Stimulated activated naive CD8-positive, alpha-beta T cell treated with anti-CD3 and anti-CD28 coated beads, Interleukin-15, amount 100 ng/mL, for 72 hours (primary cell): ENCODE data around the gene ANKRD37.

Experiments used
- ATAC-seq: fragments of 150-1000 bp; cut with Tn5 transposase; 2 replicates; pipeline ENCODE4 v1.10.0; 2021; ENCODE audit warnings: mild to moderate bottlenecking, moderate library complexity
- DNase-seq, 2 donors: peaks; one replicate each; pipeline ENCODE4 v3.0.0; 2021 to 2022
- H3K27ac Mint-ChIP-seq, 2 donors: one replicate each; pipeline ENCODE4 v1.8.0; 2022; ENCODE audit warnings: mild to moderate bottlenecking in 2 of 2, mixed read lengths in 2 of 2, moderate library complexity in 2 of 2
- H3K27me3 Mint-ChIP-seq: one replicate; pipeline ENCODE4 v1.8.0; 2022; ENCODE audit warnings: mixed read lengths
- H3K4me1 Mint-ChIP-seq: one replicate; pipeline ENCODE4 v1.8.0; 2022; ENCODE audit warnings: mild to moderate bottlenecking, mixed read lengths
- H3K4me3 Mint-ChIP-seq, 2 donors: one replicate each; pipeline ENCODE4 v1.8.0; 2022; ENCODE audit warnings: mild to moderate bottlenecking in 2 of 2, mixed read lengths in 2 of 2, moderate library complexity in 1 of 2
- H3K9me3 Mint-ChIP-seq, 2 donors: one replicate each; pipeline ENCODE4 v1.8.0; 2022; ENCODE audit warnings: mixed read lengths in 2 of 2

ANKRD37 gene

GRCh38 chr4:185370268-185370949, 26.2 kb upstream of the ANKRD37 start:
- Mint-ChIP-seq H3K27ac (no peak overlapping the region), H3K4me3 (no peak overlapping the region), H3K27me3 (no peaks in the 10 kb centered on the region), H3K4me1 (no peaks in the 10 kb centered on the region), H3K9me3 (no peaks in the 10 kb centered on the region)
- DNase-seq (no peak), ATAC-seq (no peak)

GRCh38 chr4:185371702-185372101, 24.9 kb upstream of the ANKRD37 start:
- DNase-seq (no peak), ATAC-seq (no peak)
- Mint-ChIP-seq H3K4me1 (no peaks in the 10 kb centered on the region), H3K4me3 (no peak overlapping the region), H3K9me3 (no peaks in the 10 kb centered on the region), H3K27ac (no peak overlapping the region), H3K27me3 (no peaks in the 10 kb centered on the region)

- Mint-ChIP-seq H3K9me3 (no peaks in the 10 kb centered on the region), H3K27ac (no peak overlapping the region), H3K4me3 (no peak overlapping the region), H3K27me3 (no peaks in the 10 kb centered on the region), H3K4me1 (no peaks in the 10 kb centered on the region)
- DNase-seq (no peak), ATAC-seq (no peak)
Observed at GRCh38 chr4:185374027-185374426, 22.6 kb upstream of the ANKRD37 start.

GRCh38 chr4:185374573-185374972, 22.1 kb upstream of the ANKRD37 start:
- peaks cover 0 to 2% of the 10 kb centered on the region in 2 donors for H3K9me3 Mint-ChIP-seq
- no peaks in the 10 kb centered on the region for H3K27me3 Mint-ChIP-seq
- no peak overlapping the region for H3K4me3 Mint-ChIP-seq
- H3K27ac Mint-ChIP-seq: no peak overlapping the region
- no peak for ATAC-seq
- DNase-seq: no peak
- no peaks in the 10 kb centered on the region for H3K4me1 Mint-ChIP-seq

- ATAC-seq: no peak
- Mint-ChIP-seq H3K9me3 (peaks cover 16 to 18% of the 10 kb centered on the region in 2 donors), H3K27me3 (no peaks in the 10 kb centered on the region), H3K4me1 (no peaks in the 10 kb centered on the region), H3K4me3 (no peak overlapping the region), H3K27ac (no peak overlapping the region)
- no peak for DNase-seq
Observed at GRCh38 chr4:185378264-185378663, 18.4 kb upstream of the ANKRD37 start.

GRCh38 chr4:185379326-185380295, 17.0 kb upstream of the ANKRD37 start:
- H3K27ac Mint-ChIP-seq: peak overlapping the region in 1 of 2 donors; percentile 48
- no peaks in the 10 kb centered on the region for H3K4me1 Mint-ChIP-seq
- H3K4me3 Mint-ChIP-seq: no peak overlapping the region
- ATAC-seq (no peak), DNase-seq (no peak)
- H3K27me3 Mint-ChIP-seq: peaks cover 11% of the 10 kb centered on the region
- H3K9me3 Mint-ChIP-seq: peaks cover 16 to 18% of the 10 kb centered on the region in 2 donors

- Mint-ChIP-seq H3K9me3 (peaks cover 16 to 18% of the 10 kb centered on the region in 2 donors), H3K4me1 (peaks cover 6% of the 10 kb centered on the region), H3K27ac (peak overlapping the region in 1 of 2 donors; percentile 48), H3K27me3 (peaks cover 17% of the 10 kb centered on the region), H3K4me3 (no peak overlapping the region)
- ATAC-seq: no peak
- DNase-seq: no peak
Observed at GRCh38 chr4:185380320-185380719, 16.3 kb upstream of the ANKRD37 start.

GRCh38 chr4:185381288-185382196, 15.1 kb upstream of the ANKRD37 start:
- Mint-ChIP-seq H3K9me3 (peaks cover 16 to 18% of the 10 kb centered on the region in 2 donors), H3K4me3 (no peak overlapping the region), H3K27ac (no peak overlapping the region), H3K27me3 (peaks cover 27% of the 10 kb centered on the region), H3K4me1 (peaks cover 7% of the 10 kb centered on the region)
- no peak for DNase-seq
- ATAC-seq: no peak

GRCh38 chr4:185382754-185383153, 13.9 kb upstream of the ANKRD37 start:
- no peak for ATAC-seq
- Mint-ChIP-seq H3K9me3 (peaks cover 16 to 18% of the 10 kb centered on the region in 2 donors), H3K27ac (no peak overlapping the region), H3K4me3 (no peak overlapping the region), H3K4me1 (peaks cover 7% of the 10 kb centered on the region), H3K27me3 (peaks cover 30% of the 10 kb centered on the region)
- DNase-seq: no peak

GRCh38 chr4:185383451-185383850, 13.2 kb upstream of the ANKRD37 start:
- ATAC-seq (no peak), DNase-seq (no peak)
- H3K4me3 Mint-ChIP-seq: no peak overlapping the region
- peaks cover 33% of the 10 kb centered on the region for H3K27me3 Mint-ChIP-seq
- H3K27ac Mint-ChIP-seq: no peak overlapping the region
- H3K9me3 Mint-ChIP-seq: peaks cover 16 to 18% of the 10 kb centered on the region in 2 donors
- H3K4me1 Mint-ChIP-seq: peaks cover 7% of the 10 kb centered on the region

GRCh38 chr4:185384061-185384460, 12.6 kb upstream of the ANKRD37 start:
- DNase-seq: no peak
- peaks cover 33% of the 10 kb centered on the region for H3K27me3 Mint-ChIP-seq
- peaks cover 16 to 18% of the 10 kb centered on the region in 2 donors for H3K9me3 Mint-ChIP-seq
- H3K4me1 Mint-ChIP-seq: peaks cover 7% of the 10 kb centered on the region
- no peak overlapping the region for H3K27ac Mint-ChIP-seq
- H3K4me3 Mint-ChIP-seq: no peak overlapping the region
- no peak for ATAC-seq

- DNase-seq: no peak
- peak overlapping the region; percentile 27 to 54 for H3K27ac Mint-ChIP-seq
- no peak for ATAC-seq
- H3K4me3 Mint-ChIP-seq: peak overlapping the region in 1 of 2 donors; percentile 28
- H3K4me1 Mint-ChIP-seq: peaks cover 7% of the 10 kb centered on the region
- H3K27me3 Mint-ChIP-seq: peaks cover 33% of the 10 kb centered on the region
- H3K9me3 Mint-ChIP-seq: peaks cover 12 to 16% of the 10 kb centered on the region in 2 donors
Observed at GRCh38 chr4:185384930-185385331, 11.7 kb upstream of the ANKRD37 start.

GRCh38 chr4:185387957-185388356, 8.7 kb upstream of the ANKRD37 start:
- DNase-seq (no peak), ATAC-seq (no peak)
- Mint-ChIP-seq H3K4me3 (no peak overlapping the region), H3K9me3 (no peaks in the 10 kb centered on the region), H3K4me1 (peaks cover 7% of the 10 kb centered on the region), H3K27ac (no peak overlapping the region), H3K27me3 (peaks cover 33% of the 10 kb centered on the region)

GRCh38 chr4:185390941-185391340, 5.7 kb upstream of the ANKRD37 start:
- Mint-ChIP-seq H3K9me3 (no peaks in the 10 kb centered on the region), H3K27me3 (peaks cover 9% of the 10 kb centered on the region), H3K4me3 (no peak overlapping the region), H3K27ac (peak overlapping the region in 1 of 2 donors; percentile 34), H3K4me1 (peaks cover 14% of the 10 kb centered on the region)
- DNase-seq (no peak), ATAC-seq (no peak)

- Mint-ChIP-seq H3K27ac (no peak overlapping the region), H3K9me3 (no peaks in the 10 kb centered on the region), H3K4me3 (no peak overlapping the region)
Observed at GRCh38 chr4:185392156-185392555, 4.5 kb upstream of the ANKRD37 start.

More at GRCh38 chr4:185392156-185392555, 4.5 kb upstream of the ANKRD37 start:
- Mint-ChIP-seq H3K27me3 (peaks cover 6% of the 10 kb centered on the region), H3K4me1 (peaks cover 19% of the 10 kb centered on the region)
- ATAC-seq (no peak), DNase-seq (no peak)
